HepG2 (cell line): ENCODE results near the gene SPTBN2. TPM values are rescaled to one million over a fixed set of nuclear protein-coding genes. Genes with fewer than 3 reads are reported as not detected.

Source experiments
- ATAC-seq: fragments of 200-7000 bp; cut with Tn5 transposase; 3 replicates; pipeline ENCODE4 v1.9.1; 2020; ENCODE audit warnings: mild to moderate bottlenecking, moderate library complexity
- BruUV-seq: library from RNA; stranded (reverse); fragments of 400-500 nt; replicated peaks from 2 replicates; lab custom pipeline; 2021; lab: Mats Ljungman, UMichigan
- CTCF ChIA-PET: fragments of 300-600 bp; formaldehyde crosslinking; extraction: SDS; loops from one replicate; lab custom pipeline; 2021; ENCODE audit warnings: low total read pairs, inconsistent platforms, low intra/inter-chr PET ratio; lab: Yijun Ruan, JAX
- POLR2A ChIA-PET: fragments of 350-600 bp; sonication (Branson Sonifier 250); formaldehyde crosslinking; loops from one replicate; lab custom pipeline; 2020; ENCODE audit warnings: antibody characterized with exemption, inconsistent platforms; lab: Yijun Ruan, JAX
- DNase-seq: peaks from one replicate; pipeline ENCODE4 v3.0.0-alpha.2; 2015; ENCODE audit warnings: low spot score
- FAIRE-seq: peaks from 3 replicates; lab custom pipeline; 2011; peaks lifted over from hg19 to GRCh38; lab: Jason Lieb, UNC
- H2AFZ ChIP-seq: one replicate; pipeline ENCODE4 v1.6.1; 2011; ENCODE audit warnings: low read length, inconsistent platforms
- H3K27ac ChIP-seq: fragments of 300-600 bp; 3 replicates; pipeline ENCODE4 v1.8.0; 2011; ENCODE audit warnings: mixed run types, mild to moderate bottlenecking, mixed read lengths, low read length, inconsistent platforms; ENCODE audit not compliant: insufficient read depth; ENCODE audit errors: extremely low read length
- H3K27me3 ChIP-seq, 2 experiments: fragments of 200-600 bp in 1 of 2; 2 replicates in 1 of 2; 3 replicates in 1 of 2; pipeline versions ENCODE4 v1.6.0 to v1.8.0; 2011; ENCODE audit warnings: low read length in 2 of 2, mild to moderate bottlenecking in 2 of 2, moderate library complexity in 2 of 2, inconsistent platforms in 1 of 2; ENCODE audit not compliant: insufficient read depth in 2 of 2, control insufficient read depth in 1 of 2
- H3K36me3 ChIP-seq, 2 experiments: fragments of 200-600 bp in 1 of 2; replicated peaks in 1 of 2; 2 replicates in 1 of 2; 3 replicates in 1 of 2; pipeline versions ENCODE4 v1.5.1 to v1.8.0; 2011; ENCODE audit warnings: low read length in 2 of 2, inconsistent platforms in 1 of 2; ENCODE audit not compliant: insufficient read depth in 2 of 2, control insufficient read depth in 1 of 2
- H3K4me1 ChIP-seq: 2 replicates; pipeline ENCODE4 v1.5.1; 2012; ENCODE audit warnings: low read length, inconsistent platforms; ENCODE audit not compliant: insufficient read depth
- H3K4me2 ChIP-seq: 2 replicates; pipeline ENCODE4 v1.6.0; 2011; ENCODE audit warnings: low read depth, low read length, inconsistent platforms
- H3K4me3 ChIP-seq, 3 experiments: fragments of 200-600 bp in 1 of 3; sonication (generic), shearing (Covaris generic) in 1 of 3; replicated peaks in 1 of 3; 2 replicates each; pipeline ENCODE4 v1.5.1; 2011 to 2016; ENCODE audit warnings: low read length in 3 of 3, inconsistent platforms in 2 of 3, low read depth in 2 of 3, mild to moderate bottlenecking in 2 of 3, control low read depth in 1 of 3, mixed read lengths in 1 of 3; ENCODE audit not compliant: insufficient read depth in 1 of 3
- H3K79me2 ChIP-seq: one replicate; pipeline ENCODE4 v1.6.1; 2011; ENCODE audit warnings: low read length, inconsistent platforms; ENCODE audit not compliant: insufficient read depth
- H3K9ac ChIP-seq: 2 replicates; pipeline ENCODE4 v1.6.0; 2011; ENCODE audit warnings: mild to moderate bottlenecking, low read depth, low read length, inconsistent platforms; ENCODE audit not compliant: insufficient read depth
- H3K9me3 ChIP-seq: 2 replicates; pipeline ENCODE4 v1.5.1; 2012; ENCODE audit warnings: mild to moderate bottlenecking, low read length
- H4K20me1 ChIP-seq: 2 replicates; pipeline ENCODE4 v1.6.0; 2011; ENCODE audit warnings: inconsistent platforms, mild to moderate bottlenecking, low read length, moderate library complexity; ENCODE audit not compliant: insufficient read depth
- ETV6 ChIP-seq: sonication (generic); formaldehyde crosslinking; conservative IDR thresholded peaks from 2 replicates; pipeline ENCODE4 v1.4.0; 2020; ENCODE audit warnings: missing genetic modification reagents
- GFI1 ChIP-seq: sonication (generic); formaldehyde crosslinking; IDR thresholded peaks from 2 replicates; pipeline ENCODE4 v1.5.0; 2020; ENCODE audit warnings: missing genetic modification reagents, mild to moderate bottlenecking, borderline replicate concordance
- MBD4 ChIP-seq: IDR thresholded peaks from 2 replicates; pipeline ENCODE4 v1.6.1; 2012; ENCODE audit warnings: low read length, inconsistent platforms, borderline replicate concordance
- NFYC ChIP-seq: IDR thresholded peaks from 2 replicates; pipeline ENCODE4 v1.6.1; 2016; ENCODE audit warnings: missing genetic modification reagents, missing compliant biosample characterization
- ZZZ3 ChIP-seq: sonication (generic); formaldehyde crosslinking; IDR thresholded peaks from 2 replicates; pipeline ENCODE4 v1.4.0; 2020; ENCODE audit warnings: missing genetic modification reagents, mild to moderate bottlenecking, borderline replicate concordance
- WGBS: methylation state at CpG from one replicate; pipeline ENCODE4 v1.1.6; 2017; ENCODE audit warnings: low lambda C conversion rate; 5-methylcytosine and 5-hydroxymethylcytosine counted together
- in situ Hi-C: cut with HindIII; loops from 2 replicates; pipeline ENCODE4 v1.10.0; 2017; ENCODE audit warnings: low pct_unique_long_range_greater_than_20kb; ENCODE audit not compliant: extremely low pct_ligation_motif_present
- intact Hi-C: fragments of 100-400 bp; cut with micrococcal nuclease; formaldehyde crosslinking; loops from one replicate; pipeline ENCODE4 v1.10.0; 2022; ENCODE audit not compliant: unreplicated experiment
- polyA plus RNA-seq, 8 experiments: library from polyadenylated mRNA; depleted of rRNA in 3 of 8; stranded (reverse) in 7 of 8; unstranded in 1 of 8; fragments of >200 nt; fragmentation: Illumina TruSeq in 4 of 8; extraction: Trizol in 4 of 8; gene quantifications; 2 replicates each; pipeline versions ENCODE4 v1.2.1 to v1.2.3, GENCODE V29; 2011 to 2016; ENCODE audit warnings: low read depth in 4 of 8, missing spikeins in 1 of 8, mixed read lengths in 1 of 8; ENCODE audit not compliant: insufficient read depth in 1 of 8
- total RNA-seq, 5 experiments: library from RNA; depleted of rRNA; stranded (reverse); fragments of >200 nt; fragmentation: Illumina TruSeq; extraction: Trizol; gene quantifications; 2 replicates each; pipeline ENCODE4 v1.2.3, GENCODE V29; 2016; ENCODE audit warnings: low read depth in 1 of 5
- TF ChIP-seq, protein P1 (sequence below): sonication (generic); formaldehyde crosslinking; IDR thresholded peaks from 2 replicates; pipeline ENCODE4 v1.4.0; 2020; ENCODE audit warnings: mild to moderate bottlenecking, missing genetic modification reagents
- TF ChIP-seq, protein P2 (sequence below): sonication (generic); formaldehyde crosslinking; conservative IDR thresholded peaks from 2 replicates; pipeline ENCODE4 v1.8.0; 2022; ENCODE audit warnings: missing genetic modification reagents

The SPTBN2 gene
- total and polyA plus RNA-seq, 2 of the 13 experiments (the other 11 are each of a cell fraction or from before 2014, with no cell fraction given) = 0.65 to 4.0 TPM

DNA sequence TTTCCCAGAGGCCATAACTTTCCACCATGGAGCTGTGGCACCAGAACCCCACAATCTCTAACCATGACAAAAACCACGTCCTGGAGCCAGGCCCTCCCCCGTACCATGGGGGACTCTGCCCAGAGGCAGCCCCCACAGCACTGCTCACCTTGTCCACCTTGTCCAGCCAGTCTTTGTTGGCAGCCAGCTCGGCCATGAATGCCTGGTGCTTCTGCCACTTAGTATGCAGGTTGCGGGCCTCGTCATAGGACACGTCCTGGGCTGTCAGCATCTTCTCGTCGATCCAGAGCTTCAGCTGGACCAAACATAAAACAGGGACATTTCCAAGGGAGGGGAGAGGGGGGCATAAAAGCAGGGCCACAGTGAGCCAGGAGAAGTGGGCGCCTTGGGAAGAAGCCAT lies 30.5 kb downstream of the SPTBN2 start:
- in situ Hi-C loops = loop anchor here (10.0 kb wide), 1 partner anchor 294 kb away; no protein-coding TSS in a partner anchor
- no peak for TF ChIP-seq GFI1
- TF ChIP-seq, protein P1, sequence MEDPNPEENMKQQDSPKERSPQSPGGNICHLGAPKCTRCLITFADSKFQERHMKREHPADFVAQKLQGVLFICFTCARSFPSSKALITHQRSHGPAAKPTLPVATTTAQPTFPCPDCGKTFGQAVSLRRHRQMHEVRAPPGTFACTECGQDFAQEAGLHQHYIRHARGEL (CRISPR knock-in tag) = no peak
- TF ChIP-seq, protein P2, sequence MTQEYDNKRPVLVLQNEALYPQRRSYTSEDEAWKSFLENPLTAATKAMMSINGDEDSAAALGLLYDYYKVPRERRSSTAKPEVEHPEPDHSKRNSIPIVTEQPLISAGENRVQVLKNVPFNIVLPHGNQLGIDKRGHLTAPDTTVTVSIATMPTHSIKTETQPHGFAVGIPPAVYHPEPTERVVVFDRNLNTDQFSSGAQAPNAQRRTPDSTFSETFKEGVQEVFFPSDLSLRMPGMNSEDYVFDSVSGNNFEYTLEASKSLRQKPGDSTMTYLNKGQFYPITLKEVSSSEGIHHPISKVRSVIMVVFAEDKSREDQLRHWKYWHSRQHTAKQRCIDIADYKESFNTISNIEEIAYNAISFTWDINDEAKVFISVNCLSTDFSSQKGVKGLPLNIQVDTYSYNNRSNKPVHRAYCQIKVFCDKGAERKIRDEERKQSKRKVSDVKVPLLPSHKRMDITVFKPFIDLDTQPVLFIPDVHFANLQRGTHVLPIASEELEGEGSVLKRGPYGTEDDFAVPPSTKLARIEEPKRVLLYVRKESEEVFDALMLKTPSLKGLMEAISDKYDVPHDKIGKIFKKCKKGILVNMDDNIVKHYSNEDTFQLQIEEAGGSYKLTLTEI (CRISPR knock-in tag) = no peak
- no peak for TF ChIP-seq ZZZ3 (CRISPR knock-in tag)
- no peak for TF ChIP-seq NFYC (CRISPR knock-in tag)
- no peak for TF ChIP-seq MBD4
- TF ChIP-seq ETV6 (CRISPR knock-in tag) = no peak

More for the DNA sequence above, 30.5 kb downstream of the SPTBN2 start:
- Histone ChIP-seq H3K36me3 (no peaks in the 10 kb centered on the region), H3K9ac (no peak overlapping the region), H4K20me1 (no peaks in the 10 kb centered on the region), H3K79me2 (no peaks in the 10 kb centered on the region), H3K9me3 (no peaks in the 10 kb centered on the region), H2AFZ (no peak overlapping the region), H3K4me1 (peaks cover 13% of the 10 kb centered on the region), H3K4me3 (no peak overlapping the region), H3K27me3 (no peaks in the 10 kb centered on the region; a peak in 1 of 5 replicates), H3K27ac (no peak overlapping the region), H3K4me2 (no peak overlapping the region)
- POLR2A ChIA-PET = no interaction called here
- no peak for ATAC-seq
- CTCF ChIA-PET = no interaction called here
- no TSS peak for BruUV-seq
- no peak for DNase-seq
- WGBS = 98% methylated on average over 9 of the region's 9 CpGs
- intact Hi-C loops = no loop called here
- FAIRE-seq = no peak
